ENCODE results near the gene DENND4B.

- no peak for TF ChIP-seq POLR2A (IDR thresholded peaks at IDR 0.05)
- TF ChIP-seq POLR2AphosphoS5 (IDR thresholded peaks at IDR 0.05): no peak
- no peak for TF ChIP-seq CTCF (IDR thresholded peaks at IDR 0.05)
Measured at GRCh38 chr1:153907134-153907533, 39.4 kb downstream of the DENND4B start.
